ENCODE measurements around the gene KIAA1328.
"Not testable (repeated sequence)": the region's sequence is repeated elsewhere in the genome, so short reads cannot be mapped to it uniquely, and the experiment has no call there.

Gene KIAA1328

DNA sequence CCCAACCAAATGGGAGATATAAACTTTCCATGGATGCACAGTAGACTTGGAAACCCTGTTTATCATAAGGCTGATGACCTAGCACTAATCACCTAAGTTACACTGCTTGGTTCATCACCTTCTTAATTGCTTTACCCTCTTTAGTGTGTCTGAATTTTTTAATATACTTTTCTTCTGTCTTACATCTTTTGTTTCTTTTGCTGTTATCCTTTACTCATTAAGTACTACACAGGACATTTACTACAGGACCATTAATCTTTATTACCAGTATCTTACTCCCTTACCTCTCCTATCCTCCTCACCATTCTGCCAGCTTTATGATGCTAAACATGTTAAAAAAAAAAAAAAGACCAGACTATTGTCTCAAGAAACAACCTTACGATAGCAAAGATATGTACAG lies 333.6 kb downstream of the KIAA1328 start:
- DNase-seq, result no peak

DNA sequence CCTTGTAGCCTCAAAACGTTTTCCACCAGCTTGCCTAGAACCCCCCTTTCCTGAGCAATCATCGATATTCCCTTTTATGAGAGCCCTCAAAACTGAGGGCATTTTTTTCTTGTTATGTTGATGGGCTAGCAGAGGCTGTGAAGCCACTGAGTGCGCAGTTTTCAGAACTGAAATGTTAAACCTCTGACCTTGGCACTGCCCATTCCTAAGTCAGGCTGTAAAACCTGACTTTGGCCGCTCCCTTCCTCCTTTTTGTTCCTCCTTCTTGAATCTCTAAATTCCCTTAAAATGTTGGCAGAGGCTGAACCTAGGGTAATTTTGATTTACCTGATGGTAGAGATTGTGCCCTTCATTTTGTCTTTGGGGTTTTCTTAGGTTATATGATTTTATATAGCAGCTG lies 334.2 kb downstream of the KIAA1328 start:
- DNase-seq, result no peak

DNA sequence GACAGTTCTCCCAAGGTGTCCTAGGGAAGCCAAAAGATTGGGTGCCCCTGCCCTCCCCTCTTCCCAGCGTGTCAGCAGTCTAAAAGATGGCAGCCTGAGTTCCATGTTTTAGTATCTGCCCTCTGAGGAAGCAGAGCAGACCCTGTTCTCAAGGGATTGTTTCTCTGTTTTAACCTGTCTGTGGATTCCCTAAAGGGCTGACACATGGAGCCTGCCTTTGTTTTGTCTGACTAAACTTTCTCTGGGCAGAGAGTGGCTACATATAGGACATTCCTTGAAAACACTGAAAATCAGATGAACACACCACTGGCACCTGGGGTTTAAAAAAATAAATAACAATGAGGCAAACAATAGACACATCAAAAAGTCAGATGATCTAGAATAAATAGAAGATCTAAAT lies 337.6 kb downstream of the KIAA1328 start:
- no peak for DNase-seq

DNA sequence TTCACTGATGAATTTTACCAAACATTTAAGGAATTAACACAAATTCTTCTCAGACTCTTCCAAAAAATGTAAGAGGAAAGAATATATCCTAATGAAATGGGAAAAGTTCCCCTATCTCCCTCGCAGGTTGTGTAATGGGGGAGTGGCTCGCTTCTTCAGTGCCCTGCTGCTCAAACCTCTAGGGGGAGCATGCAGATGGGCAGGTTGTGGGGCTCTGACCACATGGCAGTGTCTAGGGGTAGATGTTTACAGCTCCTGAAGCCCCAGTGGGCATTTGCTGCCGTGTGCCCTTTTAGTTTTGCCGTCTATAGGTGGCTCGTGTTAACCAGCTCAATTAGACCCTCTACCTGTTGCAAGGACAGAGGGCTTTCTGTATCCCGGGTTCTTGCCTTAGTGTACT lies 338.0 kb downstream of the KIAA1328 start:
- DNase-seq, result not testable (repeated sequence)

DNA sequence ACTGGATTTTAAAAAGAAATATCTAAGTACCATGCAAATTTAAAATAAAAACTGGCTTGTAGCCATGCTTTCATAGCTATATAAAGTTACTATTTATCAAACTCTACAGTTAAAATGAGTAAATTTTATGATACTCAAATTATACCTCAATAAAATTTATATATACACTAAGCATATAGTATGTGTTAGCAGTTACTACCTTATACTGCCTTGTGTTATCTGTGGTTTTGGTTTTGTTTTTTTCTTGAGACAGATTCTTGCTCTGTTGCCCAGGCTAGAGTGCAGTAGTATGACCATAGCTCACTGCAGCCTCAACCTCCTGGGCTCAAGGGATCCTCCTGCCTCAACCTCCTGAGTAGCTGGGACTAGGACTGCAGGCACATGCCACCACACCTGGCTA lies 342.1 kb downstream of the KIAA1328 start:
- no peak for DNase-seq

DNA sequence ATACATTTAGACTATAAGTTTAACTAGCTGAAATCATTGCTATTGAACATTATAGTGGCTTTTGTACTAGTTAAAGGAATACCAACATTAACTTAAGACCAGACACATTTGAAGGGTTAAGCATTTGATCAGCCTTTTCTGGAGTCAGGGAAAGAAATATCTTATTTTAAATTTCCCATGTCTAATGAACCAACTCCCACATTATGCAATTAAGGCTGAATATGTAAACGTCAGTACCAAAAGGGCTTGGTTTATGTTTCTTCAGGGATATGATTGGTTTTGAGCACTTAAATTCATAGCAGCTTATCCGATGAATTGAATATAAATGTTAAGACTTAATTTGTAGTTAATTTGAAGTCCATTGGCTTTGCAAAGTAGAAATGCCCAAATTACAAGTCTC lies 344.5 kb downstream of the KIAA1328 start:
- no peak for DNase-seq

DNA sequence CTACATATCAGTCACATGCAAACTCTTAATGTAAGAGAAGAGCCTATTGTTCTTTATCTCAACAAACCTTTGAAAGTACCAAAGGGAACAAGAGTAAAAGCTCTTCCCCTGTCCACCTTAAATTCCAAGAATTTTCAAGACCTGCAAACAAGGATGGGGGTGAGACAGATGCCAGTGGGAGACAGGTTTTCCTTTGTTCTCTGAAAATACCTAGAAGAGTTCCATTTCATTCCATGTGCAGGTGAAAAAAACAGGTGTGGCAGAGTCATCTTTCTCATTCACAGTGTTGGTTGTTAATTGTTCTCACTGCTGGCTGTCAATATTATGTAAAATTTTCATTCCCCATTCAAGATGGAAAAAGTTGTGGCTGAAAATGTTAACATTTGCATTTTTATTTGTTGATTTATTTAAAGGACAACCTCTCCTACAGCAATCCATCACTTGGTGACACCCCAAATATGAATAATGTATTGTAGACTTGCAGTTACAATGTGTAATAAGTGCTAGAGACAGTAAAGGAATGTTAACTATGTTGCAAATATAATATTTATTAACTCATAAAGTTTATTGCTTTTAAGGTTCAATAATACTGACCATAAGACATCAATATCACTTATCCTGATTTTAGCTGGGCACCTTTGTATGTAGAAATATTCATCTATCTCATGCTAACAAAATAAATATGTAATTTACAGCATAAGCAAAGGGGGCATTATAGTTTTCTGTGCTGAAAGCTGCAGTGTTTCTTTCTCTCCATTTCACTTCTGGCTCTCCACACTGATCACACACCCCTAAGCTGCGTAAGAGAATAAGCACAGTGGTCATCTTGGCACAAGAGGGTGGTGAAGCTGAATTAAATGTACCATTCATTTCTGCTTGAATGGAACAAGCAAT lies 347.0 kb downstream of the KIAA1328 start:
- DNase-seq, result no peak

DNA sequence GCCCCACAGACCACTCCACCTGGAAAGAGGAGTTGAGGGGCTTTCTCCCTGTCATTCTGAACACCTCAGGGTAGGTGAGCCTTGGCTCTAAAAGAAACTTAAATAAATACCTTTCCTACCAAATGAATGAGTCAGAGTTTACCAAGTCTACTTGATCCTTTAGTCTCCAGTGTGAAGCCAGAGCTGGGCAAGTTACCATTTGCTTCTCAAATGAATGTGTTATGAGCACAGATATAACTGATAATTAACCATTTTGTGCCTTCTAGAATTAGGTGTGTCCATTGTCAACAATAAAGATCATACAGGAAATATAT lies 347.7 kb downstream of the KIAA1328 start:
- no peak for DNase-seq

DNA sequence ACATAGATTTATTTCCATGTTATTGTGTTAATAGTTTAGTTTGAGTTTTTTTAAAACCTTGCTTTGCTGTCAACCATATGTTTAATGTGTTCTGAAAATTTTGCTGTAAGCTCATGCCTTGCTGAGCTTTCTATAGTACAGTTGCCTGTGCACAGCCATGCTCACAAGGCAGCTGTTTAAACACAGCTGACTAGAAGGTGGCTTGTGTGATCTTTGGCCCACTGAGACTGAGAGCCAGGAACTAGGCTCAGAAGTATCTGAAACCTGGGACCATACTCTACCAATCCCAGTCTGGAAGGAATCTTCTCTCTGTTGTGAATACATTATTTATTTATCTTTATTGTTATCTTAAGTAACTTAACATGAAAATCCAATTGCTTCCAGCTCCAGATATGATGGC lies 350.5 kb downstream of the KIAA1328 start:
- DNase-seq, result peak; percentile 83 to 88

DNA sequence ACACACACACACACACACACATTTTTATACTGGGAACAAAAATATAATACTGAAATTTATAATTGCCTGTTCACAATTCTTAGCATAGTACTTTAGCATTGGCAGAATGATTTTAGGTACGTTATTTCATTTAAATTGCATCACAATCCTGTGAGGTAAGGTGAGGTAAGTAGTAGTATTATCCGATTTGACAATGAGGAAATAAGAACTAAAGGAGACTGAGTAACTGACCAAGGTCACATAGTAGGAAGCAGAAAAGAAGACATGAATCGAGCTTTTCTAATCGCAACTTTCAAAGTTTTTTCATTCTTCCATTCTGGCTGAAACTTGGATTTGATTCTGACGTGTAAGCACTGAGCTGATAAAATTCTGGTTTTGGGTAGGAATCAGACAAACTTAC lies 351.2 kb downstream of the KIAA1328 start:
- no peak for DNase-seq

DNA sequence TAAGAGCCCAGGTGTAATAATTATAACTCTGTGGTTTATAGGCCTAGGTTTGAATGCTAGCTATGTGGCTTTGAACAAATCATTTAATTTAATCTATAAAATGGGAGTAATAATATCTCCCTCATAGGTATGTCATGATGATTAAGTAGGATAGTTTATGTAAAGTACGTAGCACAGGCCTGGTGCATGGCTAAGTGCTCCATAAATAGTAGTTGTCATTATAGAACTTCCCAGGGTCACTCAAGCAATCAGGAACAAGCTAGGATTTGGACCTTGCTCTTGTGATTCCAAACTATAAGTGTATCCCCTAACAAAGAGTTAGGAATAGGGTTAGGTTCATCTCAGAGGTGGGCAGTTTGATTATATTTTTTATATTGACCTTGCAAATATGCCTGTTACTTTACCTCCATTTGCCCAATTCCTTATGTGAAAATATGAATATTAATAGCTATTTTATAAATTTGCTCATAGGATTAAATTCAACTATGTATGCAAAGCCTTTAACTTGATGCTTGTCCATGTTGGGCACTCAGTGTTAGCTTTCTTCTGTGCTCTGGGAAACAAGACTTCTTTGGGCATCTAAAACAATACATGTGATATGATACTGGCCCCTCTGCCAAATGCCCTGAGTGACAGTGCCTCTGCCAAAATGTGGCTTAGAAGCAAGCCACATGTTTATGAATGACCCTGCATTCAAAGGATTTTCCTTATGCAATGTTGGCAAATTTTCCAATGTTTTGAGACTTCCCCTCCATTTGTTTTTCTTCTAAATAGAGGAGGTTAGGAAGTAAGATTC lies 353.6 kb downstream of the KIAA1328 start:
- DNase-seq, result no peak

DNA sequence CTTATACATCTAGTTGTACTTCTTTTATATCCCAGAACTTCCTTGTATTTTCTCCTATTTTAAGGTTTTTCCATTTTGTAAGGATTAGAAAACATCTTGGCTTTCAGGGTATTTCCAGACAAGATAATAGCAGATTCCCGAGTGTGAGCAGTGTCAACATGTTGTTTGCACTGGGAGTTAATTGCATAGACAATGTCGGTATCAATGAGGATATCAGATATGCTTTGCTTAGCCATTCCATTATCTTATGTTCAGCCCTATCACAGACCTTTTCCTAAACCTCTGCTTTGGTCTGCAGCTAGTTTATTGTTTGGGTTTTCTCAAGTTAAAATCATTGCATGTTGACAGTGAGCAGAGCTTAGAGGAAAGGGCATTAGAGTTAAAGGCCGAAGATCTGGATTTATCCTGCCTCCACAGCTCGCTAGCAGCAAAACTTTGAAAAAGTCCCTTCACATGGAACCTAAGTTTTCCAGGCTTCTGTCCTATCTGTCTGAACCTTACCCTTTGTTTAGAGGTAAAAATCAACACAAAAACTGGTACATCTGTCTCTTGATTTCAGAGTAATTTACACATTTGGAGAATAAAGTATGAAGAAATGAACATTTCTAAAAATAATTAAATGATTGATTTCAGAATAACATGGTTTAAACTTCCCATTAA lies 355.4 kb downstream of the KIAA1328 start:
- DNase-seq, result no peak

DNA sequence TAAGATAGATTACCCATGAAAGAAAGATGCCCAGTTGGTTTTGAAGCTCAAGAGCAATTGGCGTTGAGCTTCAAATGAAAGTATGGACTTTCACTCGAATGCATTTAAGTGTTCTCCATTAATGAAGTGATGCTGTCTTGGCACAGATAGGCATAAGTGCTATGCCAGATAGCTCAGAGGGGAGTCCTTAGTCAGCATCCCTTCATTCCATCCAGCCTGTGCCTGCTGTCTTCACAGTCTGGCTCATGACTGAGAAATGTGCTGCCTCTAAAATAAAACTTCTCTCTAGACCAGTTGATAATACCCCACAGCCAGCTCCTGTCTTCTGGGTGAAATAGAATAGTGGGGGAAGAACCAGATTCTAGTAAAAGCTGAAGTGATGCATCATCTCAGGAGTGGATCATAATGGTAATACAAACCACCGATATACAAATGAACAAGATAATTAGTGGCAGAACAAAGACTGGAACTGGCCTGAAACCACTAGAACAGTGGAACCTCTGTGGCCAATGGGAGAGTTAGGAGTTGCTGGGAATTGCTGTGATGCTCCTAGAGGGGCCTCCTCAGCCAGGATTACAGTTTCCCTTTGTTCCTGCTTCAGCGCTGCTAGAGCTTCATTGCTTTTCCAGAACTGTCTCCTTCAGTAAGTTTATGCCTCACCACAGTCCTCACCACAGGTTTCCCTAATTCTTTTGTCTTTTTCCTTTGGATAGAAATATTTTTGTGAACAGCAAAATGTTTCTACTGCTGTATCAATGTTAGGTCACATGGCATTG lies 359.3 kb downstream of the KIAA1328 start:
- no peak for DNase-seq

DNA sequence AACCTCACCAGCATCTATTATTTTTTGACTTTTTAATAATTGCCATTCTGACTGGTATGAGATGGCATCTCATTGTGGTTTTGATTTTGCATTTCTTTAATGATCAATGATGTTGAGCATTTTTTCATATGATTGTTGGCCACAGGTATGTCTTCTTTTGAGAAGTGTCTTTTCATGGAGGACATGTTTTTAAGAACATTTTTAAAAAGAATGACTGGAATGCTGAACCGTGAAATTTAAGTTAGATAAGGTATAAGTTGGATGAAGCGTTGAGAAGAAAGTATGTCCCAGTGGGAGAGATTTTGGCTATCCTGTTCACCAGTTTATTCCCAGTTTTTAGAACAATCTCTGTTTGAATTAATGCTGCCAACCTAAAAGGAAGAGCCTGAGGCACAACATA lies 370.8 kb downstream of the KIAA1328 start:
- no peak for DNase-seq

DNA sequence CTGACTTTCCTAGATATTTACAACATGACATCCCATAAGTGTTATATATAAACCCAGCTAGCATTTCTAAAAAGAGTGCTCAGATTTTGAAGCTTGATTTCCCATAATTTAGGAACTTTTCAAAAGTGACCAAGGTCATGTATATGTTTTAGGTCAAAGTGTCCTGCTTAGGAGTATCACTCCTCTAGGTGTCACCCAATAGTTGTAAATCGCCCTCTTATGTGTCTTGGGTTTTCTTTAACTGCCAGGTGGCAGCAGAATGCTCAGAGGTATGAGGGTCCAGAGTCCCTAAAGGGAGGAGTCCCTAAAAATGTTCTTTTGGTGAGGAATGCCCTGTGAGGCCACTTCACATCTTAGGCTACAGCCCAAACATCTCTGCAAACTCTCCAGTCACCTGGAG lies 378.4 kb downstream of the KIAA1328 start:
- DNase-seq, result no peak

DNA sequence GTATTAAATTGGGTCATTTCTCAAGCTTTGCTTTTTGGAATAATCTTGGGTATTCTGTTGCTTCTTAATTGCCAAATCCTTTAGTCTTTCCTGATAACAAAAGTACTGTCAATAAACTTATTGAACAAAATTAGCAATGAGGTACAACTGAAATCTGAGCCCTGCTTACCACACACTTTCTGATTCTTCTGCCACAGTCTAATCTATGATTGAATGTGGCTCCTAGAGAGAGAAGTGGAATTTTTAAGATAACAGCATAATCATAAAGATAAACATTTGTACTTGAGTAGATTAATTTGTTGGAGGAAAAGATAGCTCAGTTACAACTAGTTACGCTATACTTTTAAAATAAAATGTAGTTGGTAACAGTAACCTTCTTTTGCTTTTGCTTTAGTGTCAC lies 381.9 kb downstream of the KIAA1328 start:
- no peak for DNase-seq

DNA sequence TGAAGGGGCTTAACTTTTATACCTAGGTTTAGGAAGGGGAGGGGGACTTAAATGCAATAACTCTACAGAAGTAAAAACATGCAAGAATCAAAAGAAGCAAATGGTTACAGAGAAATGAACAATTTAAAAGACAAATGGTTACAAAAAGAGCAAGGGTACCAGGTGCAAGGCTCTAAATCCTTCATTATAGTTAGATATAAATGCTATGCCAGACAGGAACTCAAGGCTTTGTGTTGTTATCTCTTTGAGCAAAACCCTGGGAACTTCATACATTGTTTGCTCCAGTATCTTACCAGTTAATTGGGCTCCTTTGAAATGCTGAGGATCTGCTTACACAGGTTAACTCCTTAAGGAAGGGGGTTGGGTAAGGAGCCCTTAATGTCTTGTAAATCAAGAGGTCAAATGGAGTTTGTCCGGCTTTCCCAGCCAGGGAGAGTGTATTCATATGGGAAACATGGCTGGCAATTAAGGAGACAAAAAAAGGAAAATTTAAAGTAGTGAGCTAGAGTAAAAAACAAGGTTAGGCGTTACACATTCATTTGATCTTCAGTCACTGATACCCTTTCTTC lies 389.2 kb downstream of the KIAA1328 start:
- no peak for DNase-seq

DNA sequence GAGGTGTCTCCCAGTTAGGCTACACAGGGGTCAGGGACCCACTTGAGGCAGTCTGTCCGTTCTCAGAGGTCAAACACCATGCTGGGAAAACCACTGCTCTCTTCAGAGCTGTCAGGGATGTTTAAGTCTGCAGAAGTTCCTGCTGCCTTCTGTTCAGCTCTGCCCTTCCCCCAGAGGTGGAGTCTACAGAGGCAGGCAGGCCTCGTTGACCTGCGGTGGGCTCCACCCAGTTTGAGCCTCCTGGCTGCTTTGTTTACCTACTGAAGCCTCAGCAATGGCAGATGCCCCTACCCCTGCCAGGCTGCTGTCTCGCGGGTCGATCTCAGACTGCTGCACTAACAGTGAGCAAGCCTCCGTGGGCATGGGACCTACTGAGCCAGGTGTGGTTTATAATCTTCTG lies 390.3 kb downstream of the KIAA1328 start:
- no peak for DNase-seq

DNA sequence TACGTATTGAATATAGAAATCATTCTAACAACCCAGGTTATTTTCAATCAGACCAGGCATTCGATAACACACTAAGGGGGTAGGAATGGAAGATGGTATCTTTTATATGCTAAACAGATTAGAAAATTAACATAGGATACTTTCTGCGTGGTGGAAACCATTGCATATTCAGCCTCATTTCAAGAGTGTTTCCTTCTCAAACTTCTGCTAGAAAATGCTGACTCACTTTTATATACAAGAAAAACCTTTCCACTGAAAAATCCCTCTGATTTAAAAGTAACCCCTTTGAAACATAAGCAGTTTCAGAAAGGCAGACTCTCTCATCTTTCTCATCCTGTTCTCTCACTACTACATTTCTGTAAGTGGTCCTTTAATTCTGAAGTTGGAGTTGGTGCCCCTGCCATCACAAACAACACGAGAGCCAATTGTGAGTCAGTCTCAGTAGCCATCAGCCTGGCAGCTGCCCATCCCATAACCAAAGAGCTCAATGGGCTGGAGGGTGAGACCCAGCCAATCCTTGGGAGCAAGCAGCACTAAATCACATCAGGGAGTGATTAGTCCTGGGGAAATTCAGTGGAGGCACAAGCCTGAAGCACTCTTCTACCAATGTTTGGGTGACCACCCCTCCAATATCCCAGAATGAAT lies 393.5 kb downstream of the KIAA1328 start:
- DNase-seq, result peak in 1 of 2 experiments; percentile 4

DNA sequence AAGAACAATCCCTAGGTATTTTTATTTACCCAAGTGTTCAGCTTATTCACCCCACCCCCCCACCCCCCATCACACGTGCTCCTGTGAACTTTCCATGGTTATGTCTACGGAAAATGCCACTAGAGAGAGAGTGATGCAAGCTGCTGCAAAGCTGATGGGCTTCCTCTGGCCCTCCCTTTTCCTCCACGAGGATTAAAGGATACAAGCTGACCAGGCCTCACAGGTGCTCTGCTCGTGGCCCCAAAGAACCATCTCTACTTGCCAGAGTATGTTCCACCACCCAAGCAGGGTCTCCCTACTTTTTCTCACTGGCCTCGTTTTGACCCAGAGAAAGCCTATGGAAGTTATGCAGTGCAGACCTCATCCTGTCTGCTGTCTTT lies 394.1 kb downstream of the KIAA1328 start:
- no peak for DNase-seq

DNA sequence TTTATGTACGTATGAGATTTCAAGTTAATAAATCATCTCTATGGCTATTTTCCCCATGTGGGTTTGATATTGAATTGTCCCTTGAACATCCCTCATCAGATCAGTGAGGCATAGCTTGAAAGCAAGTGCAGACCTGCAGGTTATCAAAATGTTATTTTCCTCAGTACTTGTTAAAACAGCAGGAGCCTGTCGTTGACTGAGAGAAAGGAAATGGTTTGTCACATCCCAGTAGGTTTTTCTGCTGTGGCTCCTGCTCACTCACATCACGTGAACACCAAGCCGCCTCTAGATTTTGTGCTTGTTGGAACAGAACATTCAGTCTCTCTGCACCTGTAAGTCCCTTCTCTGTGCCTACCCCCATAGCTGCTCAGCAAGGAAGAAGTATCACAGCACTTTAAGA lies 396.4 kb downstream of the KIAA1328 start:
- DNase-seq, result no peak

DNA sequence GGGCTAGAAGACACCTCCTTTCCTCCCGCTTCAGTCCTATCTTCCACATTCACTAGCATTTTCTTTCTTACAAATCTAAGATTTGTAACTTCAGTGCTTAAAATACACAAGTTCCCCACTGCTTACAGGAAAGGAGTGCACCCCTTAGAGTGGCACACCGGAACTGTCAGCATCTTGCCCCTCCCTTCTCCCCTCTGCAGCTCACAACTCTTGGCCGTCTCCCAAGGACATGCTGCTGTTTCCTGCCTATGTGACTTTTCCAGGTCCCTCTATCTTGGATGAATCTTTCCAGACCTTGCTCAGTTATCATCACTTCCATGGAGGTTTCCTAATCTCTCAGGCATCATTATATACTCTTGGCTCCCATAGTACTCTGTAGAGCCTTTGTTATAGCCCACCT lies 401.8 kb downstream of the KIAA1328 start:
- DNase-seq, result no peak
